ENCODE data around the gene PRICKLE4. TPM values are rescaled to one million over a fixed set of nuclear protein-coding genes. Genes with fewer than 3 reads are reported as not detected.

Gene PRICKLE4
- total RNA-seq, 1 experiment from 2014 or later: 1.5 TPM

- TF ChIP-seq FOXP4 (CRISPR knock-in tag; IDR thresholded peaks at IDR 0.05) (no peak), SP1 (CRISPR knock-in tag; conservative IDR thresholded peaks at IDR 0.05) (peak; percentile 39), ZNF423 (CRISPR knock-in tag; IDR thresholded peaks at IDR 0.05) (peak; percentile 76)
These were observed 46.6 kb upstream of the PRICKLE4 start (continued) for GRCh38 chr6:41733707-41734665.

GRCh38 chr6:41734666-41735426 lies 45.7 kb upstream of the PRICKLE4 start:
- H3K9me3 Mint-ChIP-seq: no peaks in the 10 kb centered on the region
- ChIA-PET POLR2A (interaction anchor here (0.5 to 1.5 kb wide), 6 partner anchors 11 to 371 kb away, joined by 3 to 7 read pairs (median 4); partner anchors contain the start of gene TOMM6), CTCF (interaction anchor here (0.7 to 4.6 kb wide), 24 partner anchors 8 to 718 kb away, joined by 3 to 51 read pairs (median 8); partner anchors contain the start of genes BYSL, FRS3, MED20 and TOMM6)
- peak; percentile 66 for DNase-seq (ENCODE audit: low spot score)
- peak; percentile 14 for ATAC-seq
- H3K4me1 Mint-ChIP-seq: peaks cover 36% of the 10 kb centered on the region
- TF ChIP-seq GABPB1 (CRISPR knock-in tag; IDR thresholded peaks at IDR 0.05) (0 out of 2 replicates have a peak, but pooled peaks have one; percentile 22), ZNF512 (CRISPR knock-in tag; IDR thresholded peaks at IDR 0.05; ENCODE audit: borderline replicate concordance) (no peak), ARID4B (CRISPR knock-in tag; IDR thresholded peaks at IDR 0.05; ENCODE audit: borderline replicate concordance) (0 out of 2 replicates have a peak, but pooled peaks have one; percentile 5)
- H3K4me3 Mint-ChIP-seq: peak overlapping the region; percentile 60
- peaks cover 18% of the 10 kb centered on the region for H3K27me3 Mint-ChIP-seq (ENCODE audit: low read depth)
- H3K27ac Mint-ChIP-seq: no peak overlapping the region
- no peaks in the 10 kb centered on the region for H3K36me3 Mint-ChIP-seq

GRCh38 chr6:41735427-41736185 lies 45.0 kb upstream of the PRICKLE4 start, which contains the start of gene TFEB:
TSS of gene TFEB (minus strand) at chr6:41735608. CDS start at chr6:41691213, 44,395 bp downstream.
- peak; percentile 94 for DNase-seq (ENCODE audit: low spot score)
- Mint-ChIP-seq H3K36me3 (no peaks in the 10 kb centered on the region), H3K9me3 (no peaks in the 10 kb centered on the region), H3K27me3 (ENCODE audit: low read depth) (peaks cover 18% of the 10 kb centered on the region), H3K4me3 (peak within 1 kb of the TSS; percentile 67), H3K4me1 (peaks cover 28% of the 10 kb centered on the region), H3K27ac (0 out of 2 replicates have a peak within 1 kb of the TSS, but pooled peaks have one; percentile 63)
- POLR2A ChIA-PET: interaction anchor here (0.5 to 1.5 kb wide), 3 partner anchors 27 to 291 kb away, joined by 3 to 7 read pairs (median 3); partner anchors contain the start of gene TOMM6
- ATAC-seq: peak; percentile 52
- CTCF ChIA-PET: interaction anchor here (0.8 to 4.6 kb wide), 14 partner anchors 12 to 717 kb away, joined by 3 to 51 read pairs (median 7); partner anchors contain the start of genes FRS3 and TOMM6
- TF ChIP-seq CTCF (IDR thresholded peaks at IDR 0.05) (peak; percentile 72), NR2C2 (CRISPR knock-in tag; IDR thresholded peaks at IDR 0.05) (no peak), SP1 (CRISPR knock-in tag; conservative IDR thresholded peaks at IDR 0.05) (peak; percentile 96), FOXP4 (CRISPR knock-in tag; IDR thresholded peaks at IDR 0.05) (0 out of 2 replicates have a peak, but pooled peaks have one; percentile 49), AFF4 (CRISPR knock-in tag; IDR thresholded peaks at IDR 0.05; ENCODE audit: borderline replicate concordance) (no peak)
